Parathyroid adenoma (tissue), 2 donors: ENCODE data around the gene SAE1.
"Not testable (repeated sequence)": the region's sequence is repeated elsewhere in the genome, so short reads cannot be mapped to it uniquely, and the experiment has no call there.

Source experiments
- H2AFZ ChIP-seq: fragments of 300-600 bp; sonication (generic); one replicate; pipeline ENCODE4 v1.7.0; 2017; ENCODE audit warnings: antibody characterized with exemption, mild to moderate bottlenecking
- H3K27ac ChIP-seq: fragments of 300-600 bp; sonication (generic); one replicate; pipeline ENCODE4 v1.7.0; 2017
- H3K27me3 ChIP-seq: fragments of 300-600 bp; sonication (generic); one replicate; pipeline ENCODE4 v1.7.0; 2017; ENCODE audit warnings: low read length; ENCODE audit not compliant: control insufficient read depth, insufficient read depth
- H3K36me3 ChIP-seq: fragments of 300-600 bp; sonication (generic); one replicate; pipeline ENCODE4 v1.7.0; 2017; ENCODE audit warnings: low read length; ENCODE audit not compliant: control insufficient read depth, insufficient read depth
- H3K4me1 ChIP-seq: fragments of 300-600 bp; sonication (generic); one replicate; pipeline ENCODE4 v1.7.0; 2017; ENCODE audit warnings: control low read depth
- H3K4me2 ChIP-seq: fragments of 300-600 bp; sonication (generic); one replicate; pipeline ENCODE4 v1.7.0; 2017; ENCODE audit warnings: low read length
- H3K4me3 ChIP-seq: fragments of 300-600 bp; sonication (generic); one replicate; pipeline ENCODE4 v1.7.0; 2017; ENCODE audit warnings: low read depth, low read length
- H3K79me2 ChIP-seq: fragments of 300-600 bp; sonication (generic); one replicate; pipeline ENCODE4 v1.7.0; 2017; ENCODE audit warnings: control low read depth
- H3K9ac ChIP-seq: fragments of 300-600 bp; sonication (generic); one replicate; pipeline ENCODE4 v1.7.0; 2017; ENCODE audit warnings: mild to moderate bottlenecking
- H3K9me3 ChIP-seq: fragments of 300-600 bp; sonication (generic); one replicate; pipeline ENCODE4 v1.7.0; 2017; ENCODE audit warnings: low read length; ENCODE audit not compliant: control insufficient read depth
- TF ChIP-seq, protein P1 (sequence below): fragments of 300-600 bp; sonication (generic); IDR thresholded peaks from one replicate; pipeline ENCODE4 v1.7.0; 2017; ENCODE audit warnings: antibody characterized with exemption, mild to moderate bottlenecking
- donor health status: primary hyperparathyroidism.

SAE1 gene

DNA sequence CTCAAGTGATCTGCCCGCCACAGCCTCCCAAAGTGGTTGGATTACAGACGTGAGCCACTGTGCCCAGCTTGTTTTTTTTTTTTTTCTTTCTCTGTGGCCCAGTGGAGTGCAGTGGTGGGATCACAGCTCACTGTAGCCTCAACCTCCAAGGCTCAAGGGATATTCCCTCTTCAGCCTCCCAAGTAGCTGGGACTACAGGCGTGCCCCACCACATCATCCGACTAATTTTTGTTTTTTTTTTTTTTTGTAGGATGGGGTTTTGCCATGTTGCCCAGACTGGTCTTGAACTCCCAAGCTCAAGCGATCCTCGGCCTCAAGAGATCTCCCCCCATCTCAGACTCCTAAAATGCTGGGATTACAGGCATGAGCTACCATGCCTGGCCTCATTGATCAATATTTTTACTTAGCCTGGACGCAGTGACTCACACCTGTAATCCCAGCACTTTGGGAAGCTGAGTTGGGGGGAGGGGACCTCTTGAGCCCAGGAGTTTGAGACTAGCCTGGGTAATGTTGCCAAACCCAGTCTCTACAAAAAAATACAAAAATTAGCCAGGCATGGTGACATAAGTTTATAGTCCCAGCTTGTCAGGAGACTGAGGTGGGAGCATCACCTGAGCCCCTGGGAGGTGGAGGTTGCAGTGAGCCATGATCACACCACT, 1.7 kb downstream of the SAE1 start:
- Histone ChIP-seq H3K4me1 (no peaks in the 10 kb centered on the region), H3K27me3 (no peaks in the 10 kb centered on the region), H3K79me2 (peaks cover 43% of the 10 kb centered on the region), H3K4me3 (no peak overlapping the region), H3K9me3 (no peaks in the 10 kb centered on the region), H3K36me3 (no peaks in the 10 kb centered on the region), H3K9ac (no peak overlapping the region), H2AFZ (no peak overlapping the region), H3K27ac (no peak overlapping the region), H3K4me2 (no peak overlapping the region)
- TF ChIP-seq, protein P1, sequence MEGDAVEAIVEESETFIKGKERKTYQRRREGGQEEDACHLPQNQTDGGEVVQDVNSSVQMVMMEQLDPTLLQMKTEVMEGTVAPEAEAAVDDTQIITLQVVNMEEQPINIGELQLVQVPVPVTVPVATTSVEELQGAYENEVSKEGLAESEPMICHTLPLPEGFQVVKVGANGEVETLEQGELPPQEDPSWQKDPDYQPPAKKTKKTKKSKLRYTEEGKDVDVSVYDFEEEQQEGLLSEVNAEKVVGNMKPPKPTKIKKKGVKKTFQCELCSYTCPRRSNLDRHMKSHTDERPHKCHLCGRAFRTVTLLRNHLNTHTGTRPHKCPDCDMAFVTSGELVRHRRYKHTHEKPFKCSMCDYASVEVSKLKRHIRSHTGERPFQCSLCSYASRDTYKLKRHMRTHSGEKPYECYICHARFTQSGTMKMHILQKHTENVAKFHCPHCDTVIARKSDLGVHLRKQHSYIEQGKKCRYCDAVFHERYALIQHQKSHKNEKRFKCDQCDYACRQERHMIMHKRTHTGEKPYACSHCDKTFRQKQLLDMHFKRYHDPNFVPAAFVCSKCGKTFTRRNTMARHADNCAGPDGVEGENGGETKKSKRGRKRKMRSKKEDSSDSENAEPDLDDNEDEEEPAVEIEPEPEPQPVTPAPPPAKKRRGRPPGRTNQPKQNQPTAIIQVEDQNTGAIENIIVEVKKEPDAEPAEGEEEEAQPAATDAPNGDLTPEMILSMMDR, result no peak

DNA sequence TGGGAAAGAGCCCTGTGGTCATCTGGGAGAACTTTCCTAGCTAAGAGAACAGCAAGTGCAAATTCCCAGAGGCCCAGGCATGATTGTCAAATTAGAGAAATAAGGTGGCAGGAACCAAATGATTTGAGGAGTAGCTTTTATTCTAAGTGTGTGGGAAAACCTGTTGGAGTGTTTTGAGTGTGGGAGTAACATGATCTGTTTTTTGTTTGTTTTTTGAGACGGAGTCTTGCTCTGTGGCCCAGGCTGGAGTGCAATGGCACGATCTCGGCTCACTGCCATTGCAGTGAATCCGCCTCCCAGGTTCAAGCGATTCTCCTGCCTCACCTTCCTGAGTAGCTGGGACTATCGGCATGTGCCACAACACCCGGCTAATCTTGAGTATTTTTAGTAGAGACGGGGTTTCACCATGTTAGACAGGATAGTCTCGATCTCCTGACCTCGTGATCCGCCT, 2.4 kb downstream of the SAE1 start:
- TF ChIP-seq, protein P1, result no peak

DNA sequence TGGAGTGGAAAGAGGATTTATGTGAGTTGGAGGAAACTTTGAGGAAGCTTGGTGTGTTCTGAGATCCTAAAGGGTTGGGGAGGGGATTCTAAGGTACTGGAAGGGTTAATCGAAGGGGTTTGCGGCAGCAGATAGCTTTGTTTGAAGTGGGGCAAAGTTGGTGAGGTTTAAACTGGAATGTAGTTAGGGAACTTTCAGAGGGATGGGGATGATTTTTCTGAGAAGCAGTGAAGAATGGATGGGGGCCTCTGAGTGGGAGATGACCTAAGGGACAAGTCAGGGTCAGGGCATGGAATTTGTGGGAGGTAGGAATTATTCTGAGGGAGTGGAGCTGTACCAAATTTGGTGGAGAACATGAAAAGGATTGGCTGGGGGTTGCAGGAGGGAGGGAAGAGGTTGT, 3.9 kb downstream of the SAE1 start:
- H2AFZ ChIP-seq, result no peak overlapping the region
- H3K9me3 ChIP-seq, result no peaks in the 10 kb centered on the region
- H3K4me3 ChIP-seq, result no peak overlapping the region
- no peaks in the 10 kb centered on the region for H3K36me3 ChIP-seq
- H3K9ac ChIP-seq, result no peak overlapping the region
- no peaks in the 10 kb centered on the region for H3K27me3 ChIP-seq
- H3K4me2 ChIP-seq, result no peak overlapping the region
- no peaks in the 10 kb centered on the region for H3K4me1 ChIP-seq
- TF ChIP-seq, protein P1, result no peak
- no peak overlapping the region for H3K27ac ChIP-seq
- peaks cover 53% of the 10 kb centered on the region for H3K79me2 ChIP-seq

More for the DNA sequence above, 2.4 kb downstream of the SAE1 start:
- Histone ChIP-seq H3K4me1 (no peaks in the 10 kb centered on the region), H3K27me3 (no peaks in the 10 kb centered on the region), H3K79me2 (peaks cover 43% of the 10 kb centered on the region), H3K36me3 (no peaks in the 10 kb centered on the region), H2AFZ (no peak overlapping the region), H3K4me2 (no peak overlapping the region), H3K9ac (no peak overlapping the region), H3K4me3 (no peak overlapping the region), H3K27ac (no peak overlapping the region), H3K9me3 (no peaks in the 10 kb centered on the region)

DNA sequence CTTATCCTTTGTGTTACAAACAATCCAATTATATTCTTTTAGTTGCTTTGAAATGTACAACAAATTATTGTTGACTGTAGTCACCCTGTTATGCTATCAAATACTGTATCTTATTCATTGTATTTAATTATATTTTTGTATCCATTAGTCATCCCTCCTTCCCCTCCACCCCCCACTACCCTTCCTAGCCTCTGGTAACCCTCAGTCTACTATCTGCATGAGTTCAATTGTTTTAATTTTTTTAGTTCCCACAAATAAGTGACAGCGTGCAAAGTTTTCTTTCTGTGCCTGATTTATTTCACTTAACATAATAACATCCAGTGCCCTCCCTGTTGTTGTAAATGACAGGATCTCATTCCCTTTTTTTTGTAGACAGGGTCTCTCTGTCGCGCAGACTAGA, 4.5 kb downstream of the SAE1 start:
- Histone ChIP-seq H3K27me3 (no peaks in the 10 kb centered on the region), H3K9ac (no peak overlapping the region), H3K36me3 (no peaks in the 10 kb centered on the region), H3K4me1 (no peaks in the 10 kb centered on the region), H3K79me2 (peaks cover 54% of the 10 kb centered on the region), H3K4me2 (no peak overlapping the region), H3K27ac (no peak overlapping the region), H2AFZ (no peak overlapping the region), H3K9me3 (no peaks in the 10 kb centered on the region), H3K4me3 (no peak overlapping the region)
- TF ChIP-seq, protein P1, result no peak

DNA sequence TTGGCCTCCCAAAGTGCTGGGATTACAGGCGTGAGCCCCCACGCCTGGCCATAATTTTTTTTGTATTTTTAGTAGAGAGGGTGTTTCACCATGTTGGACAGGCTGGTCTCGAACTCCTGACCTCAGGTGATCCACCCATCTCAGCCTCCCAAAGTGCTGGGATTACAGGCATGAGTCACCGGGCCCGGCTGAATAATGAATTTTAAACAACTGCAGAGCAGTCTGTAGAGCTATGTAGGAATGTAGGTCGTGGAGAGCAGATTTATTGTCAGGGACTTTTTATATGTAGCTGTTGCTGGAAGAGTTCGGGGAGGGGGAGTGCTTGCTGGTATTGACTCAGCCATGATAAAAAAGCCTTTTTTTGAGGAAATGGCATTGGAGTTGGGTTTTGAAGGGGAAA, 10.6 kb downstream of the SAE1 start:
- not testable (repeated sequence) for H3K36me3 ChIP-seq, H2AFZ ChIP-seq, H3K4me1 ChIP-seq, H3K27ac ChIP-seq, H3K4me2 ChIP-seq, H3K27me3 ChIP-seq, H3K9ac ChIP-seq, H3K9me3 ChIP-seq, H3K4me3 ChIP-seq
- peaks cover 23% of the 10 kb centered on the region for H3K79me2 ChIP-seq
